ENCODE data around the gene GIPR. TPM values are rescaled to one million over a fixed set of nuclear protein-coding genes. Genes with fewer than 3 reads are reported as not detected.
A peak's percentile ranks its signal among the peaks of the same experiment; 100 is the strongest.

GIPR gene
- total and polyA plus RNA-seq, 10 of the 15 experiments (the other 5 are each of a cell fraction or from before 2014, with no cell fraction given) = 1.7 to 26.3 (median 13.7) TPM

DNA sequence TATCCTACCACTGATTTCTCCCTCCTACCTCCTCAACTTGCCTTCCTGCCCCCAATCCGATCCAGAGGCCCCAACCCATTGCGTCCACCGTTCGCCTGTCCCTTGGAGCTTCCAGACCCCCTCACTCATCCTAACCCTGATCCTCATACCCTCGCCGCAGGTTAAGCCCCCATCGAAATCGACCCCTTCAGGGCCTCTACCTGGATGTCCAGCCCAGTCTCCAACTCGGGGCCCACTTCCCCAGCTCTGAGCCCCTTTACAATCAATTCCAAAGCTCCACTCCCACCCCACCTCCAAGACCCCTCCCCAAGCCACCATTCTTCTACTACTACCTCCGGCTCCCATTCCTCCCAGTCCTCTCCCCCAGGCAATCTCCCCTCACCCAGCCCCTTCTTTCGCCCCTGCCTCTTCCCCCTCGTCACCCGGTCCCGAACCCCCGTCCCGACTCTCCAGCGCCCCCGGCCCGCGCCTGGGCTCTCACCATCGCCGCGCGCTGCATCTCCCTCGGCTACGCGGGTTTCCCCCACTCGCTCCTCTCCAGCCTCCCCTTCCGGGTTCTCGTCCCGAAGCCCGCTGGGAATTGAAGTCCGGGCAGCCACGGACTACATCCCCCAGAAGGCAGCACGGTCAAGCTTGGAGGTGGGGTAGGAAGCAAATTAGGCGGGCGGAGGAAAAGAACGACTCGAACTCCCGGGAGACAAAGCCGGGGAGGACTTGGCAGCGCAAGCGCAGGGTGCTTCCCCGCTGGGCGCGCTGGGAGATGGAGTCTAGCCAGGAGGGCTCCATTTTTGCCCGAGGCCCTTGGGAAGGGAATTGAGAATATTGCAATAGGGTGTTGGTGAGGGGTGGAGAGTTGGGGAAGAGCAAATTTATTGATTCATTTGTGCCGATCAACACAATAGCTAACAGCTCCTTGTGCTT, 62.6 kb downstream of the GIPR start, which contains the start of gene FBXO46 (continued):
- no peak for TF ChIP-seq HDAC6 (IDR thresholded peaks at IDR 0.05; ENCODE audit: unreplicated experiment)
- no peak for TF ChIP-seq YBX1 (IDR thresholded peaks at IDR 0.05)
- peak; percentile 80; the same call in 1 of the 2 replicates for TF ChIP-seq RB1 (IDR thresholded peaks at IDR 0.05; ENCODE audit: borderline replicate concordance)
- TF ChIP-seq, protein P1, sequence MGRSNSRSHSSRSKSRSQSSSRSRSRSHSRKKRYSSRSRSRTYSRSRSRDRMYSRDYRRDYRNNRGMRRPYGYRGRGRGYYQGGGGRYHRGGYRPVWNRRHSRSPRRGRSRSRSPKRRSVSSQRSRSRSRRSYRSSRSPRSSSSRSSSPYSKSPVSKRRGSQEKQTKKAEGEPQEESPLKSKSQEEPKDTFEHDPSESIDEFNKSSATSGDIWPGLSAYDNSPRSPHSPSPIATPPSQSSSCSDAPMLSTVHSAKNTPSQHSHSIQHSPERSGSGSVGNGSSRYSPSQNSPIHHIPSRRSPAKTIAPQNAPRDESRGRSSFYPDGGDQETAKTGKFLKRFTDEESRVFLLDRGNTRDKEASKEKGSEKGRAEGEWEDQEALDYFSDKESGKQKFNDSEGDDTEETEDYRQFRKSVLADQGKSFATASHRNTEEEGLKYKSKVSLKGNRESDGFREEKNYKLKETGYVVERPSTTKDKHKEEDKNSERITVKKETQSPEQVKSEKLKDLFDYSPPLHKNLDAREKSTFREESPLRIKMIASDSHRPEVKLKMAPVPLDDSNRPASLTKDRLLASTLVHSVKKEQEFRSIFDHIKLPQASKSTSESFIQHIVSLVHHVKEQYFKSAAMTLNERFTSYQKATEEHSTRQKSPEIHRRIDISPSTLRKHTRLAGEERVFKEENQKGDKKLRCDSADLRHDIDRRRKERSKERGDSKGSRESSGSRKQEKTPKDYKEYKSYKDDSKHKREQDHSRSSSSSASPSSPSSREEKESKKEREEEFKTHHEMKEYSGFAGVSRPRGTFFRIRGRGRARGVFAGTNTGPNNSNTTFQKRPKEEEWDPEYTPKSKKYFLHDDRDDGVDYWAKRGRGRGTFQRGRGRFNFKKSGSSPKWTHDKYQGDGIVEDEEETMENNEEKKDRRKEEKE (IDR thresholded peaks at IDR 0.05) = no peak
- no peak for TF ChIP-seq MTA3 (IDR thresholded peaks at IDR 0.05; ENCODE audit: borderline replicate concordance, low read length)
- TF ChIP-seq STAT1 (conservative IDR thresholded peaks at IDR 0.05) = 0 out of 2 replicates have a peak, but pooled peaks have one; percentile 44
- peak; percentile 79; the same call in 1 of the 2 replicates for TF ChIP-seq ZBTB40 (IDR thresholded peaks at IDR 0.05; ENCODE audit: borderline replicate concordance)
- TF ChIP-seq RFX5 (IDR thresholded peaks at IDR 0.05; ENCODE audit: low read depth, low read length) = 0 out of 2 replicates have a peak, but pooled peaks have one; percentile 22
- no peak for TF ChIP-seq RAD51 (IDR thresholded peaks at IDR 0.05)
- no peak for TF ChIP-seq BHLHE40 (IDR thresholded peaks at IDR 0.05; ENCODE audit: borderline replicate concordance in 1 of 2, low read depth in 2 of 2, low read length in 1 of 2)
- TF ChIP-seq, protein P2, sequence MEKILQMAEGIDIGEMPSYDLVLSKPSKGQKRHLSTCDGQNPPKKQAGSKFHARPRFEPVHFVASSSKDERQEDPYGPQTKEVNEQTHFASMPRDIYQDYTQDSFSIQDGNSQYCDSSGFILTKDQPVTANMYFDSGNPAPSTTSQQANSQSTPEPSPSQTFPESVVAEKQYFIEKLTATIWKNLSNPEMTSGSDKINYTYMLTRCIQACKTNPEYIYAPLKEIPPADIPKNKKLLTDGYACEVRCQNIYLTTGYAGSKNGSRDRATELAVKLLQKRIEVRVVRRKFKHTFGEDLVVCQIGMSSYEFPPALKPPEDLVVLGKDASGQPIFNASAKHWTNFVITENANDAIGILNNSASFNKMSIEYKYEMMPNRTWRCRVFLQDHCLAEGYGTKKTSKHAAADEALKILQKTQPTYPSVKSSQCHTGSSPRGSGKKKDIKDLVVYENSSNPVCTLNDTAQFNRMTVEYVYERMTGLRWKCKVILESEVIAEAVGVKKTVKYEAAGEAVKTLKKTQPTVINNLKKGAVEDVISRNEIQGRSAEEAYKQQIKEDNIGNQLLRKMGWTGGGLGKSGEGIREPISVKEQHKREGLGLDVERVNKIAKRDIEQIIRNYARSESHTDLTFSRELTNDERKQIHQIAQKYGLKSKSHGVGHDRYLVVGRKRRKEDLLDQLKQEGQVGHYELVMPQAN (conservative IDR thresholded peaks at IDR 0.05) = no peak
- TF ChIP-seq CREM (IDR thresholded peaks at IDR 0.05; ENCODE audit: low read depth) = peak; percentile 96
- no peak for TF ChIP-seq GATAD2B (conservative IDR thresholded peaks at IDR 0.05; ENCODE audit: low read depth)
- no peak for TF ChIP-seq HDAC2 (IDR thresholded peaks at IDR 0.05)
- no peak for TF ChIP-seq USF1 (IDR thresholded peaks at IDR 0.05; ENCODE audit: borderline replicate concordance, extremely low read length, insufficient read depth, low read depth, low read length)
- TF ChIP-seq YY1 (IDR thresholded peaks at IDR 0.05; ENCODE audit: low read depth, low read length) = peak; percentile 95
- TF ChIP-seq BACH1 (IDR thresholded peaks at IDR 0.05; ENCODE audit: borderline replicate concordance) = no peak
- TF ChIP-seq NR2C2 (IDR thresholded peaks at IDR 0.05; ENCODE audit: borderline replicate concordance, control insufficient read depth, insufficient read length, low read depth) = no peak
- no peak for TF ChIP-seq CEBPB (IDR thresholded peaks at IDR 0.05; ENCODE audit: borderline replicate concordance in 1 of 2, low read depth in 2 of 2, low read length in 2 of 2)
